Ovary (tissue), 9 donors: Measurements from ENCODE around the gene ME1. TPM values are rescaled to one million over a fixed set of nuclear protein-coding genes. Genes with fewer than 3 reads are reported as not detected.

ENCODE experiments used
- DNase-seq, 5 donors: peaks; one replicate each; pipeline ENCODE4 v3.0.0-alpha.2; 2019 to 2020
- H3K27ac ChIP-seq, 2 donors: fragments of 200-600 bp; one replicate each; pipeline versions ENCODE4 v1.5.1 to v1.8.0; 2019 to 2022
- H3K27me3 ChIP-seq: fragments of 200-600 bp; one replicate; pipeline ENCODE4 v1.8.0; 2022
- H3K36me3 ChIP-seq: fragments of 200-600 bp; sonication (generic); one replicate; pipeline ENCODE4 v1.5.1; 2019
- H3K4me1 ChIP-seq: one replicate; pipeline ENCODE4 v1.8.1; 2013; ENCODE audit warnings: mild to moderate bottlenecking, moderate library complexity; ENCODE audit not compliant: insufficient read depth
- H3K4me3 ChIP-seq: fragments of 200-600 bp; sonication (generic); one replicate; pipeline ENCODE4 v1.5.1; 2017
- H3K9me3 ChIP-seq, 2 donors: fragments of 200-600 bp in 1 of 2; sonication (generic) in 1 of 2; one replicate each; pipeline versions ENCODE4 v1.5.1 to v1.8.1; 2013 to 2019; ENCODE audit warnings: mild to moderate bottlenecking in 1 of 2, moderate library complexity in 1 of 2
- EP300 ChIP-seq: sonication (generic); formaldehyde crosslinking; IDR thresholded peaks from one replicate; pipeline ENCODE4 v1.6.1; 2017; ENCODE audit warnings: antibody characterized with exemption
- POLR2A ChIP-seq: fragments of 450-650 bp; IDR thresholded peaks from one replicate; pipeline ENCODE4 v1.6.1; 2017; ENCODE audit warnings: antibody characterized with exemption, mild to moderate bottlenecking, moderate library complexity
- WGBS, 3 donors: extraction: QIAGEN DNeasy Blood & Tissue Kit in 1 of 3; methylation state at CpG; one replicate each; pipeline versions ENCODE4 v1.1.5 to v1.1.7; 2013 to 2017; 5-methylcytosine and 5-hydroxymethylcytosine counted together
- intact Hi-C, 4 donors: fragments of 100-400 bp; cut with DNase I; formaldehyde crosslinking; loops; one replicate each; pipeline versions ENCODE4 v1.11.0 to v1.15.1; 2022 to 2023
- polyA plus RNA-seq, 2 donors: library from polyadenylated mRNA; stranded (reverse); fragments of 200-250 nt in 1 of 2; fragments of 350-450 nt in 1 of 2; fragmentation: Illumina TruSeq in 1 of 2; extraction: RNeasy Lipid Tissue Mini Kit (QIAGEN cat#74804) in 1 of 2; gene quantifications; one replicate each; pipeline ENCODE4 v1.2.3, GENCODE V29; 2013 to 2014
- total RNA-seq, 7 donors: library from RNA; depleted of rRNA in 2 of 7; stranded (reverse); fragments of >200 nt in 2 of 7; fragmentation: NEBNext Ultra II Directional in 3 of 7; extraction: Animal tissue kit (Norgen Biotek cat#: 25700) in 3 of 7; gene quantifications; one replicate each; pipeline versions ENCODE4 v1.1.0 to v1.2.4, GENCODE V29; 2016 to 2023
- TF ChIP-seq, protein P1 (sequence below), 3 donors: fragments of 450-650 bp in 2 of 3; fragments of 200-600 bp in 1 of 3; IDR thresholded peaks; one replicate each; pipeline versions ENCODE4 v1.5.1 to v1.8.0; 2016 to 2022; ENCODE audit warnings: antibody characterized with exemption in 3 of 3, mild to moderate bottlenecking in 1 of 3
- donor health status: DM: no; HTN: no; CAD: no; lungs with moderate emphysema.
- donor health status: DM: no; HTN: no; CAD: no.
- donor health status: Bipolar disorder and iron deficiency.
- donor health status: DM: yes; HTN: yes; CAD: no.
- donor health status: DM: no; HTN: no; CAD: no.
- donor health status: DM: yes; HTN: yes; CAD: no.

The ME1 gene
- total and polyA plus RNA-seq, 9 donors, result 7.5 to 19.6 (median 14.9) TPM

DNA sequence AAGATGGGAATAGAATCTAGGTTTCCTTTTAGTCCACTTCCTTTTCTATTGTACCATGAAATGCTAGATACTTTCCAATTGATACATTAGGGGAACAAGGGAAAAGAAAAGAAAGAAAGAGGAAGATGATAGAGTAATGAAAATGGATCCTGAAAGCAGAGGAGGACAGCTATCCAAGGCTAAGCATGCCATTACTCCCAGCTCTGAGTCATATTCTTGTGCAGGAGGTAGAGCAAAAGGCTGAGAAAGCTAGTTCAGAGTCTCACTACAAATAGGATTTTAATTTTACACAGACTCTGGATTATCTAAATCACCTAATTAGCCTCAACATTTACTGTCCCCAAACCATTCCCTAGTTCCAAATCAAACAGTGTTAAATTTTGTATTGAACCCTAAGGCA, 214.0 kb downstream of the ME1 start:
- intact Hi-C loops, result loop anchor here in 3 of 4 donors (5.0 to 10.0 kb wide), 3 partner anchors 150 to 295 kb away; partner anchors contain the start of genes DOP1A (in 3 of the 3), UBE3D (in 3 of the 3) and PRSS35 (in 1 of the 3)
- H3K4me3 ChIP-seq, result no peak overlapping the region
- H3K9me3 ChIP-seq, result no peaks in the 10 kb centered on the region
- peaks cover 1% of the 10 kb centered on the region for H3K4me1 ChIP-seq
- DNase-seq, result no peak
- H3K27me3 ChIP-seq, result no peaks in the 10 kb centered on the region
- TF ChIP-seq, protein P1, sequence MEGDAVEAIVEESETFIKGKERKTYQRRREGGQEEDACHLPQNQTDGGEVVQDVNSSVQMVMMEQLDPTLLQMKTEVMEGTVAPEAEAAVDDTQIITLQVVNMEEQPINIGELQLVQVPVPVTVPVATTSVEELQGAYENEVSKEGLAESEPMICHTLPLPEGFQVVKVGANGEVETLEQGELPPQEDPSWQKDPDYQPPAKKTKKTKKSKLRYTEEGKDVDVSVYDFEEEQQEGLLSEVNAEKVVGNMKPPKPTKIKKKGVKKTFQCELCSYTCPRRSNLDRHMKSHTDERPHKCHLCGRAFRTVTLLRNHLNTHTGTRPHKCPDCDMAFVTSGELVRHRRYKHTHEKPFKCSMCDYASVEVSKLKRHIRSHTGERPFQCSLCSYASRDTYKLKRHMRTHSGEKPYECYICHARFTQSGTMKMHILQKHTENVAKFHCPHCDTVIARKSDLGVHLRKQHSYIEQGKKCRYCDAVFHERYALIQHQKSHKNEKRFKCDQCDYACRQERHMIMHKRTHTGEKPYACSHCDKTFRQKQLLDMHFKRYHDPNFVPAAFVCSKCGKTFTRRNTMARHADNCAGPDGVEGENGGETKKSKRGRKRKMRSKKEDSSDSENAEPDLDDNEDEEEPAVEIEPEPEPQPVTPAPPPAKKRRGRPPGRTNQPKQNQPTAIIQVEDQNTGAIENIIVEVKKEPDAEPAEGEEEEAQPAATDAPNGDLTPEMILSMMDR (IDR thresholded peaks at IDR 0.05), result no peak
- no peak for TF ChIP-seq EP300
- TF ChIP-seq POLR2A, result no peak
- H3K27ac ChIP-seq, result no peak overlapping the region
- H3K36me3 ChIP-seq, result no peaks in the 10 kb centered on the region

DNA sequence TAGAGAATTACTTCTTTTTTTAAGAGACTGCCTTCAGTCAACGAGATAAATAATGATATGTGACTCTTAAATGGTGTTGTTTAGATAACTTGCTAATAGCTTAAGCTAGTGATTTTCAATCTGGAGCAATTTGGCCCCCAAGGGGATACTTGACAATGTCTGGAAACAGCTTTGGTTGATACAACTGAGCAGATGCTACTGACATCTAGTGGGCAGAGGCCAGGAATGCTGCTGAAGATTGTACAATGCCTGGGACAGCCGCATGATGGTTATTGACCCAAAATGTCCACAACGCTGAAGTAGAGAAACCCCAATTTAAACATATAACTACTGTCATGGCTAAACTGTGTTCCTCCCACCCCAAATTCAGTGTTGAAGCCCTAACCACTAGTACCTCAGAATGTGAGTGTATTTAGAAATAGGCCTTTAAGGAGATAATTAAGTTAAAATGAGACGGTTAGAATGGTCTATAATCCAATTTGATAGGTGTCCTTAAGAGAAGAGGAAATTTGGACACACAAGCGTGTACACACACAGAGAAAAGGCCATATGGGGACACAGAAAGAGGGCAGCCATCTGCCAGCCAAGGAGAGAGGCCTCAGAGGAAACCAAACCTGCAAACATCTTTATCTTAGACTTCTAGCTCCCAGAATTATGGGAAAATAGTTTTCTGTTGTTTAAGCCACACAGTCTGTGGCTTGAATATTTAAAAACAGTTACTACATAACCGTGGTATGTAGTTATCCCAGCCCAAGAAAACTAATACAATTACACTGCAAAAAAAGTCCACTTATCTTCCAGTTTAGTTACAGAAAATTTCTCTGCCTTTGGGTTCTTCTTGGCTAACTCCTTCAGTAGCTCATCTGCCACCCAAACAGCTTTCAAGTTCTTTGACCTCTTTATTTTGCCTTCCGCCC, 215.5 kb downstream of the ME1 start:
- DNase-seq, result peak; percentile 45 to 74 (median 58)
- peaks cover 1% of the 10 kb centered on the region for H3K4me1 ChIP-seq
- H3K4me3 ChIP-seq, result no peak overlapping the region
- TF ChIP-seq, protein P1 (IDR thresholded peaks at IDR 0.05), result peak; percentile 59 to 75 (median 62)
- no peak for TF ChIP-seq POLR2A
- TF ChIP-seq EP300, result no peak
- no peaks in the 10 kb centered on the region for H3K27me3 ChIP-seq
- WGBS, 3 donors, result 12 to 19% (median 12%) methylated on average over 7 of the region's 7 CpGs
- H3K36me3 ChIP-seq, result no peaks in the 10 kb centered on the region
- peak overlapping the region in 1 of 2 donors; percentile 40 for H3K27ac ChIP-seq
- intact Hi-C loops, result loop anchor here in 3 of 4 donors (5.0 to 10.0 kb wide), 3 partner anchors 148 to 297 kb away; partner anchors contain the start of genes DOP1A (in 3 of the 3), UBE3D (in 3 of the 3) and PRSS35 (in 1 of the 3)
- no peaks in the 10 kb centered on the region for H3K9me3 ChIP-seq

DNA sequence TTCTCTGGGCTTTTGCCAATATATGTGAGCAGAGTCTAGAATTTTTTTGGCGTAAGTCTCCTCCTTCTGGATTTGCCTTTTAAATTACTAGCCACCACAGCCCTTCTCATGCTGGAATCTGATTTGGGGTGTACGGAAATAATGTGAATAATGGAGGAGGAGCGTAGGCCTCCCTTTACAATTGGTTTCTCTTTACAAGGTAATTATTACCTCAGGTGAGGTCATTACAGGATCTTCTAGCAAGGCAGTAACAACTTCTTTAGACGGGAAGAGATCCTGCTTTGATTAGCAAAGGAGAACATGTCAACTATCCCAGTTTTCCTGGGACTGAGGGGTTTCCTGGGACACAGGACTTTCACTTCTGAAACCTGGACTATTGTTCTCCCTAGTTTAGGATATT, 228.8 kb downstream of the ME1 start:
- 71 to 79% (median 74%) methylated on average over 4 of the region's 4 CpGs for WGBS, 3 donors
- H3K4me3 ChIP-seq, result no peak overlapping the region
- H3K9me3 ChIP-seq, result no peaks in the 10 kb centered on the region
- no peaks in the 10 kb centered on the region for H3K4me1 ChIP-seq
- H3K27ac ChIP-seq, result no peak overlapping the region
- no peaks in the 10 kb centered on the region for H3K36me3 ChIP-seq
- no peak for TF ChIP-seq POLR2A
- TF ChIP-seq, protein P1 (IDR thresholded peaks at IDR 0.05), result no peak
- TF ChIP-seq EP300, result no peak
- intact Hi-C loops, result no loop called here
- DNase-seq, result no peak
- H3K27me3 ChIP-seq, result no peaks in the 10 kb centered on the region

DNA sequence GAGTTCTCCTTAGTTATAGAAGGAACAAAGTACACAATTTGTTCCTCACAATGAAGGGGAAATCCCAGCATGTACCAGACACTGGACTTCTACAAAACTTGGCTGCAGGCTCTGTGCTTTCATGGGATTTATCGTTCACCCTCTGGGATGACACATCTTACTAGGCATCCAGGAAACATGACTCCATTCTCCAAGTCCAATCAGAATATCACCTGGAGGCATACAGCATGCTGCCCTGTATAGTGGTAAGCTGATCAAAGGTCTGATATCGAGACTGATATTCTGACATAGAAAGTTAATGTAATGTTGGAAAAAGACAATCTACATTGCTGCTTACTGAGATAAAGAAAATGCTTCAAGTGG, 231.0 kb downstream of the ME1 start:
- no peak overlapping the region for H3K4me3 ChIP-seq
- intact Hi-C loops, result loop anchor here in 1 of 4 donors (10.0 kb wide), 1 partner anchor 125 kb away; no protein-coding TSS in a partner anchor
- TF ChIP-seq EP300 (no peak), POLR2A (no peak)
- TF ChIP-seq, protein P1 (IDR thresholded peaks at IDR 0.05), result no peak
- no peaks in the 10 kb centered on the region for H3K4me1 ChIP-seq
- no peaks in the 10 kb centered on the region for H3K36me3 ChIP-seq
- H3K27me3 ChIP-seq, result no peaks in the 10 kb centered on the region
- 64 to 79% (median 72%) methylated on average over 2 of the region's 2 CpGs for WGBS, 3 donors
- DNase-seq, result no peak
- no peaks in the 10 kb centered on the region for H3K9me3 ChIP-seq
- H3K27ac ChIP-seq, result no peak overlapping the region
